Mesothelial cell of epicardium (in vitro differentiated cells): ENCODE measurements around the gene DFFA. TPM values are rescaled to one million over a fixed set of nuclear protein-coding genes. Genes with fewer than 3 reads are reported as not detected.
"Not testable (repeated sequence)": the region's sequence is repeated elsewhere in the genome, so short reads cannot be mapped to it uniquely, and the experiment has no call there.

Experiments used
- DNase-seq, 2 experiments: peaks; one replicate each; pipeline ENCODE4 v3.0.0; 2021; ENCODE audit warnings: low spot score in 2 of 2; ENCODE audit not compliant: unreplicated experiment in 2 of 2
- H3K27ac Mint-ChIP-seq: 2 replicates; pipeline ENCODE4 v1.8.0; 2021; ENCODE audit warnings: mixed read lengths
- H3K27me3 Mint-ChIP-seq: 2 replicates; pipeline ENCODE4 v1.8.0; 2021; ENCODE audit warnings: low read depth, mixed read lengths
- H3K36me3 Mint-ChIP-seq: 2 replicates; pipeline ENCODE4 v1.8.0; 2021; ENCODE audit warnings: mixed read lengths
- H3K4me1 Mint-ChIP-seq: 2 replicates; pipeline ENCODE4 v1.8.0; 2021; ENCODE audit warnings: mixed read lengths
- H3K4me3 Mint-ChIP-seq: 2 replicates; pipeline ENCODE4 v1.8.0; 2021; ENCODE audit warnings: mild to moderate bottlenecking, moderate library complexity, mixed read lengths
- H3K9me3 Mint-ChIP-seq: 2 replicates; pipeline ENCODE4 v1.8.0; 2021; ENCODE audit warnings: mixed read lengths
- total RNA-seq: library from RNA; stranded (reverse); gene quantifications from 3 replicates; pipeline ENCODE4 v1.2.1, GENCODE V29; 2021
- TF ChIP-seq, protein P1 (sequence below): fragments of 200-600 bp; sonication (generic); IDR thresholded peaks from one replicate; pipeline ENCODE4 v1.5.0; 2021; ENCODE audit warnings: antibody characterized with exemption; ENCODE audit not compliant: unreplicated experiment

Gene DFFA
- total RNA-seq, 1 donor from 2014 or later, result 51.4 TPM

DNA sequence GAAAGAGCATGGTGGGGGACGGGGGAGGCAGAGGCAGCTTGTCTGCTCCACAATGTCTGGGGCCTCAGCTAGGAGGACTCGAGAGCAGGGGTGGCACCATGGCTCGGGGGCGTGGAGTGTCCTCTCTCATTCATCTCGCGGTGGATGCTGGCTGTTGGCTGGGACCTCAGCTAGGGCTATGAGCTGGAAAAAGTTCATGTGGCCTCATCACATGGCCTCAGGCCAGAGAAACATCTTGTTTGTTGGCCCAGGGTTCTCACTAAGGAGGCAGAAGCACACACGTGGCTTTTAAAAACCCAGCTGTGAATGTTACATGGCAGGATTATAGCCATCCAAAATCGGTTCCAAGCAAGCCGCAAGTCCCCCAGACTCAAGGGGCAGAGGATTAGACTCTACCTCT lies 48.3 kb downstream of the DFFA start:
- H3K36me3 Mint-ChIP-seq, result peaks cover 16% of the 10 kb centered on the region
- no peaks in the 10 kb centered on the region for H3K9me3 Mint-ChIP-seq
- no peaks in the 10 kb centered on the region for H3K27me3 Mint-ChIP-seq
- no peak overlapping the region for H3K27ac Mint-ChIP-seq
- peaks cover 8% of the 10 kb centered on the region for H3K4me1 Mint-ChIP-seq
- H3K4me3 Mint-ChIP-seq, result no peak overlapping the region
- DNase-seq, result no peak
- TF ChIP-seq, protein P1, sequence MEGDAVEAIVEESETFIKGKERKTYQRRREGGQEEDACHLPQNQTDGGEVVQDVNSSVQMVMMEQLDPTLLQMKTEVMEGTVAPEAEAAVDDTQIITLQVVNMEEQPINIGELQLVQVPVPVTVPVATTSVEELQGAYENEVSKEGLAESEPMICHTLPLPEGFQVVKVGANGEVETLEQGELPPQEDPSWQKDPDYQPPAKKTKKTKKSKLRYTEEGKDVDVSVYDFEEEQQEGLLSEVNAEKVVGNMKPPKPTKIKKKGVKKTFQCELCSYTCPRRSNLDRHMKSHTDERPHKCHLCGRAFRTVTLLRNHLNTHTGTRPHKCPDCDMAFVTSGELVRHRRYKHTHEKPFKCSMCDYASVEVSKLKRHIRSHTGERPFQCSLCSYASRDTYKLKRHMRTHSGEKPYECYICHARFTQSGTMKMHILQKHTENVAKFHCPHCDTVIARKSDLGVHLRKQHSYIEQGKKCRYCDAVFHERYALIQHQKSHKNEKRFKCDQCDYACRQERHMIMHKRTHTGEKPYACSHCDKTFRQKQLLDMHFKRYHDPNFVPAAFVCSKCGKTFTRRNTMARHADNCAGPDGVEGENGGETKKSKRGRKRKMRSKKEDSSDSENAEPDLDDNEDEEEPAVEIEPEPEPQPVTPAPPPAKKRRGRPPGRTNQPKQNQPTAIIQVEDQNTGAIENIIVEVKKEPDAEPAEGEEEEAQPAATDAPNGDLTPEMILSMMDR, result no peak

GRCh38 chr1:10421637-10422036 lies 50.7 kb downstream of the DFFA start:
- peaks cover 4% of the 10 kb centered on the region for H3K4me1 Mint-ChIP-seq
- TF ChIP-seq, protein P1, result no peak
- no peak overlapping the region for H3K4me3 Mint-ChIP-seq
- H3K27ac Mint-ChIP-seq, result no peak overlapping the region
- H3K9me3 Mint-ChIP-seq, result no peaks in the 10 kb centered on the region
- peaks cover 32% of the 10 kb centered on the region for H3K36me3 Mint-ChIP-seq
- H3K27me3 Mint-ChIP-seq, result no peaks in the 10 kb centered on the region
- DNase-seq, result no peak

GRCh38 chr1:10419351-10419750 lies 53.0 kb downstream of the DFFA start:
- no peak overlapping the region for H3K4me3 Mint-ChIP-seq
- H3K9me3 Mint-ChIP-seq, result no peaks in the 10 kb centered on the region

GRCh38 chr1:10418741-10419140 lies 53.6 kb downstream of the DFFA start:
- not testable (repeated sequence) for H3K9me3 Mint-ChIP-seq, H3K4me1 Mint-ChIP-seq, H3K27ac Mint-ChIP-seq, H3K4me3 Mint-ChIP-seq, DNase-seq, H3K27me3 Mint-ChIP-seq
- peaks cover 46% of the 10 kb centered on the region for H3K36me3 Mint-ChIP-seq

More at GRCh38 chr1:10419351-10419750, 53.0 kb downstream of the DFFA start:
- Mint-ChIP-seq H3K27me3 (no peaks in the 10 kb centered on the region), H3K4me1 (peaks cover 4% of the 10 kb centered on the region), H3K36me3 (peaks cover 45% of the 10 kb centered on the region), H3K27ac (peak overlapping the region; percentile 14)
- no peak for DNase-seq
- TF ChIP-seq, protein P1, result no peak

GRCh38 chr1:10415967-10416366 lies 56.4 kb downstream of the DFFA start:
- DNase-seq, H3K27me3 Mint-ChIP-seq, H3K4me3 Mint-ChIP-seq, H3K27ac Mint-ChIP-seq, H3K9me3 Mint-ChIP-seq, H3K4me1 Mint-ChIP-seq: not testable (repeated sequence)
- peaks cover 66% of the 10 kb centered on the region for H3K36me3 Mint-ChIP-seq

GRCh38 chr1:10415211-10415930 lies 57.0 kb downstream of the DFFA start:
- no peak for DNase-seq
- no peaks in the 10 kb centered on the region for H3K27me3 Mint-ChIP-seq
- H3K9me3 Mint-ChIP-seq, result no peaks in the 10 kb centered on the region
- H3K27ac Mint-ChIP-seq, result peak overlapping the region; percentile 66
- peaks cover 67% of the 10 kb centered on the region for H3K36me3 Mint-ChIP-seq
- no peaks in the 10 kb centered on the region for H3K4me1 Mint-ChIP-seq
- TF ChIP-seq, protein P1, result no peak
- H3K4me3 Mint-ChIP-seq, result no peak overlapping the region
